ENCODE data around the gene WHRN. TPM values are rescaled to one million over a fixed set of nuclear protein-coding genes. Genes with fewer than 3 reads are reported as not detected.

WHRN gene
- total and polyA plus RNA-seq, 2 of the 13 experiments (the other 11 are each of a cell fraction or from before 2014, with no cell fraction given), result 2.3 to 5.3 TPM

GRCh38 chr9:114387680-114388356 lies 117.5 kb downstream of the WHRN start, which contains the start of gene AKNA (continued):
- 0 out of 2 replicates have a peak, but pooled peaks have one; percentile 52 for TF ChIP-seq RCOR2 (CRISPR knock-in tag; IDR thresholded peaks at IDR 0.05)
- 0 out of 2 replicates have a peak, but pooled peaks have one; percentile 39 for TF ChIP-seq POLR2G (IDR thresholded peaks at IDR 0.05; ENCODE audit: low read depth, low read length)
- TF ChIP-seq ZNF883 (CRISPR knock-in tag; IDR thresholded peaks at IDR 0.05; ENCODE audit: not compliant biosample characterization), result peak; percentile 69

GRCh38 chr9:114386886-114387679 lies 118.2 kb downstream of the WHRN start:
- intact Hi-C loops (cut with micrococcal nuclease; ENCODE audit: unreplicated experiment) (loop anchor here (5.0 kb wide), 1 partner anchor 50 kb away; no protein-coding TSS in a partner anchor), in situ Hi-C loops (cut with HindIII; ENCODE audit: extremely low pct_ligation_motif_present, low pct_unique_long_range_greater_than_20kb) (no loop called here)
- TF ChIP-seq ZNF501 (CRISPR knock-in tag; IDR thresholded peaks at IDR 0.05), result 0 out of 2 replicates have a peak, but pooled peaks have one; percentile 35
- TF ChIP-seq WIZ (CRISPR knock-in tag; IDR thresholded peaks at IDR 0.05), result 0 out of 2 replicates have a peak, but pooled peaks have one; percentile 43
- no peak for TF ChIP-seq ZNF572 (CRISPR knock-in tag; IDR thresholded peaks at IDR 0.05)
- TF ChIP-seq HNF4A (CRISPR knock-in tag; IDR thresholded peaks at IDR 0.05), result peak; percentile 23; the same call in 1 of the 2 replicates
- TF ChIP-seq CBFB (CRISPR knock-in tag; IDR thresholded peaks at IDR 0.05), result no peak
- no peak for TF ChIP-seq ZNF746 (CRISPR knock-in tag; IDR thresholded peaks at IDR 0.05)
- TF ChIP-seq NFIC (IDR thresholded peaks at IDR 0.05; ENCODE audit: low read length), result no peak
- 0 out of 2 replicates have a peak, but pooled peaks have one; percentile 27 for TF ChIP-seq ZBTB42 (CRISPR knock-in tag; IDR thresholded peaks at IDR 0.05)
- TF ChIP-seq TFAP4 (IDR thresholded peaks at IDR 0.05; ENCODE audit: borderline replicate concordance, low read depth), result peak; percentile 65; the same call in 1 of the 2 replicates
- 0 out of 2 replicates have a peak, but pooled peaks have one; percentile 22 for TF ChIP-seq ZBTB7A (CRISPR knock-in tag; IDR thresholded peaks at IDR 0.05)
- H3K4me2 ChIP-seq (ENCODE audit: low read depth, low read length), result peak overlapping the region; percentile 89
- DNase-seq (ENCODE audit: low spot score), result no peak
- H4K20me1 ChIP-seq (ENCODE audit: insufficient read depth, low read length), result 0 out of 2 replicates have a peak, but pooled peaks cover 5% of the 10 kb centered on the region
- no peak for FAIRE-seq
- no peaks in the 10 kb centered on the region for H3K9me3 ChIP-seq (ENCODE audit: low read length)
- ATAC-seq, result peak; percentile 52
- H3K27ac ChIP-seq (ENCODE audit: extremely low read length, insufficient read depth, low read length), result no peak overlapping the region
- ChIA-PET POLR2A (interaction anchor here (1.0 to 3.4 kb wide), 2 partner anchors 10 to 14 kb away, joined by 4 to 24 read pairs; no protein-coding TSS in a partner anchor), CTCF (ENCODE audit: low intra/inter-chr PET ratio, low total read pairs) (no interaction called here)
- no peak overlapping the region for H2AFZ ChIP-seq (ENCODE audit: low read length)
- no TSS peak for BruUV-seq (replicated peaks)
- no peaks in the 10 kb centered on the region for H3K36me3 ChIP-seq (replicated peaks in 1 of 2; ENCODE audit: control insufficient read depth in 1 of 2, insufficient read depth in 2 of 2, low read length in 2 of 2)
- no peaks in the 10 kb centered on the region for H3K27me3 ChIP-seq (ENCODE audit: control insufficient read depth in 1 of 2, insufficient read depth in 2 of 2, low read length in 2 of 2)
- H3K79me2 ChIP-seq (ENCODE audit: insufficient read depth, low read length), result no peaks in the 10 kb centered on the region
- WGBS (ENCODE audit: low lambda C conversion rate), result 33% methylated on average over 11 of the region's 18 CpGs
- H3K4me3 ChIP-seq (replicated peaks in 1 of 3; ENCODE audit: insufficient read depth in 1 of 3, low read depth in 2 of 3, low read length in 3 of 3), result peak overlapping the region; percentile 59 to 68 (median 60)
- peak overlapping the region; percentile 50; the same call in 1 of the 2 replicates for H3K9ac ChIP-seq (ENCODE audit: insufficient read depth, low read depth, low read length)
- peaks cover 47% of the 10 kb centered on the region for H3K4me1 ChIP-seq (ENCODE audit: insufficient read depth, low read length)

All from HepG2 (cell line).